ENCODE results near the gene KBTBD2.
"Not testable (repeated sequence)": the region's sequence is repeated elsewhere in the genome, so short reads cannot be mapped to it uniquely, and the experiment has no call there.

Gene KBTBD2

GRCh38 chr7:32891043-32891799 lies at the start of gene KBTBD2:
KBTBD2 (minus strand) TSS chr7:32891760; CDS start chr7:32879604, 12,156 bp downstream.
- peak; percentile 26 to 29 for DNase-seq

GRCh38 chr7:32941181-32941580 lies 49.6 kb upstream of the KBTBD2 start:
- DNase-seq, result no peak

DNA sequence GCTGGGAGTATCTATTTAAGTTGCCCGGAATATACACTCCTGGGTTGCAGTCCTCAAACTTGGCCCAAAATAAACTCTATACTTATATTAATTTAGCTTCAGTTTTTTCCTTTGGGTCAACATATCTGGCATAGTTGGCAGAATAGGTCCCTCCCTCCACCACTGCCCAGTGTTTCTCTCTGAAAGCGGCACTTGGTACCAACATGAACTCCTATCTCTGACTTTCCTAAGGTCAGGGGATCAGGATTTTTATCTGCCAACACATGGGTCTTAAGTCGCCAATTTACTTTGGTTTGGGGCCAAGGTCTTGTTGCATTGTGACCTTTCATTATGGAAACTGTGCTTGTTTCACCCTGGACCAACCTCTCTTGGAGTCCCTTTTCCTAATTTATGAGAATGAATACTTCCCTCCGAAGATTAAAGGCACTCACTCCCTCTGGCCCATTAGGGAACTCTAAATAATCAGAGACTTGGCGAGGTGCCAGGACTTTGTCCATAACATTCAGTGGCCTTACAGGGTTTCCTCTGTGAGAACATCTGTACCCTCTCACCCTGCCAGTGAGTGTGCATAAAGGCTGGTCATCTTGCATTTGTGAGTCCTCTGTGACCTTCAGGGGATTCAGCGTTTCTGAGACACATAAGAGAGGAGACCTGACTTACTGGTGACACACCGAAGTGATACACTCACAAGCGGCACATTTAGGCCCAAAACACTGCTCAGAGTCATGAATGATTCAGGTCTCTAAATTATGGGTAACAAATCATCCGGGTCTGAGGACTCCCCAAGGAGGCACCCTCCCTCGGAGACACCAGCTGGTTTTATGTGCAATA lies 46.0 kb upstream of the KBTBD2 start:
- no peak for DNase-seq

- no peak for DNase-seq
These were observed 45.1 kb upstream of the KBTBD2 start for GRCh38 chr7:32936689-32937088.

DNA sequence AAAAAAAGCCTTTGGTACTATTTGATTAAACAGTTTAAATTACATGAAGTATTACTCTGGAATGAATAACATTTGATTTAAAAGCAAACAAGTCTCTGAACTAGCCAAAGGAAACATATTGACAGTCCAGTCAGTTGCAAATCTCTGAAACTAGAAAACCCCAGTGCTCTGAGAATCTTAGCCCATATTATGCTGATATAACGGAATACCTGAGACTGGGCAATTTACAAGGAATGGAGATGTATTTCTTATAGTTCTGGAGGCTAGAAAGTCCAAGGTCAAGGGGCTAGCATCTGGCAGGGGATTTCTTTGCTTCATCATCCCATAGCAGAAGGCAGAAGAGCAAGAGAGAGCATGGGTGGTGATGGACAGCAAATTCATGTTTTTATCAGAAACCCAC lies 44.0 kb upstream of the KBTBD2 start:
- DNase-seq, result no peak

- DNase-seq, result no peak
These were observed 38.8 kb upstream of the KBTBD2 start for GRCh38 chr7:32930378-32930777.

DNA sequence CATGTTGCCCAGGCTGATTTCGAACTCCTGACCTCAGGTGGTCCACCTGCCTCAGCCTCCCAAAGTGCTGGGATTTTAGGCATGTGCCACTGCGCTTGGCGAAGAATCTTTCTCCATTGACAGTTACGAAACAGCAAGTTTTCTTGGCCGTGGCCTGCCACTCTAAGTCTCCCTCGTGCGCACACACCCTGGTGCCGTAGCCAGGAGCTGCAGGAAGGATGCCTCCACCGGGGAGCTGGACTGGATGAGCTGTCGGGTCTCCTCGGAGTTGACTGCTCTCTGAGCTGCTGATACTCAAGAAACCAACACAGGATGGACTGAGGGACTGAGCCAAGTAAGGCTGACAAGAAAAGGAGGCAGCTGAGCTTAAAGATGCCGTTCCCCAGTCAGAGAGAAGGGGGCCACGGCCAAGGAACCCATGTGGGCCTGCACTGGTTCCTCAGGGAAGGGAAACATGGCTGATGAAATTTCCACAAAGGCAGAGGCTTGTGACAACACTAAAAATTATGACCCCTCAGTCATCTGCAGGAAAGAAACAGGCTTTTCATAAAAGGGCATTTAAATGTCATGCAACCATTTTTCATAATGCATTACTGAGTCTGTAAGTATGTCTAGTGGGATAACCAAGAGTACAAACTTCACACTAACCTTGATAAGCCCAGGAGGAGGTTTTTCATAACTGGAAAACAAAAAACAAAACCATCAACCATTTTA lies 38.0 kb upstream of the KBTBD2 start:
- DNase-seq, result no peak

GRCh38 chr7:32928785-32929298 lies 37.3 kb upstream of the KBTBD2 start:
- no peak for DNase-seq

DNA sequence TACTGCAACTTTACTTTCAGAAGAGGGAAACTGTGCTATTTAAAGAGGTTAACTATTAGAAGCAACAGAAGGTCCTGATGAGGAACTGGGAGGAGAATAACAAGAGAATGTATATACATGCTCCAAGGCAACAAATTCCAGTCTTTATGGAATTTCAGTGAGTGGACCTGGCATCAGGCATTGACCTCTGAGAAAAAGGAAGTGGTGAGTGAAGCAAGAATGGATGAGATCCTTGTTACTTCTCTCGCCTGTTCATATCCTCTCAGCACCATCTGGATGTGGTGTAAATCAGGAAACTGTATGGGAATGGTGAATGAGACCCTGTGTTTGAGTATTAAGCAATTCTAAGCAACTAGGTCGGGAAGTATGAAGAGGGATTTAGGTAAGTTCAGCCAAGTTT lies 30.3 kb upstream of the KBTBD2 start:
- no peak for DNase-seq

DNA sequence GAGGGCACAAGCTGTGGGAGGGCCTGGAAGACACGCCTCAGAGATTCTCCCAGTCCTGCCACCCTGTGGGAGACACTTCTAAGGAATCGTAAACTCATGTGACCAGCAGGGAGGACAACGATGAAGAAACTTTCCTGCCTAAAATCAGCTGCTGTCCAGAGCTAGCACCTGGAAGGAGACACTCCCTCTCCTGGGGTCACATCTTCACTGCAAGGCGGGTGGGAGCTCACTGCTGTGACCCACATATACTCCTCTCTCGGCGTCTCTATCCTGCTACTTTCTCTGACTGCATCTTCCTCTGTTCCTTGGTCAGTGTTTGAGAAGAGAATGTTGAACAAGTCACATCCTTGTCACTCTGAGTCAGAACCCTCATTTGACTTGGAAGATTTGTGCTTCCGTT lies 25.4 kb upstream of the KBTBD2 start:
- DNase-seq, result not testable (repeated sequence)

GRCh38 chr7:32916006-32916405 lies 24.4 kb upstream of the KBTBD2 start:
- DNase-seq, result no peak

DNA sequence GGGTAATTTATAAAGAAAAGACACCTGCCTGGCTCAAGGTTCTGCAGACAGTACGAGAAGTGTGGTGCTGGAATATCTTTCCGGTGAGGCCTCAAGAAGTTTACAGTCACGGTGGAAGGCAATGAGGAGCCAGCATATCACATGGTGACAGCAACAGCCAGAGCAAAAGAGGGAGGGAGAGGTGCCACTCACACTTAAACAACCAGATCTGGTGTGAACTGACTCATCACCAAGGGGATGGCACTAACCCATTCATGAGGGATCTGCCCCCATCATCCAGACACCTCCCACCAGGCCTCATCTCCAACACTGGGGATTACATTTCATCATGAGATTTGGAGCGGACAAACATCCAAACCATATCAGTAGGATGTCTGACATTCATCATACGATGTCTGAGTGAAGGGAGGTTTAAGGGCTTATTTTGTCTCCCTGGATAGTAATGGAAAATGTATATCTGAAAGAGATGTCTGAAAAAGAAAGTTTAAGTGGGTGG lies 23.5 kb upstream of the KBTBD2 start:
- DNase-seq, result no peak

- DNase-seq, result no peak
These were observed 22.6 kb upstream of the KBTBD2 start for GRCh38 chr7:32914184-32914583.

- no peak for DNase-seq
These were observed 18.6 kb upstream of the KBTBD2 start for GRCh38 chr7:32910195-32910594.

- DNase-seq, result peak; percentile 68 to 74
These were observed 13.7 kb upstream of the KBTBD2 start for GRCh38 chr7:32905175-32905662.

DNA sequence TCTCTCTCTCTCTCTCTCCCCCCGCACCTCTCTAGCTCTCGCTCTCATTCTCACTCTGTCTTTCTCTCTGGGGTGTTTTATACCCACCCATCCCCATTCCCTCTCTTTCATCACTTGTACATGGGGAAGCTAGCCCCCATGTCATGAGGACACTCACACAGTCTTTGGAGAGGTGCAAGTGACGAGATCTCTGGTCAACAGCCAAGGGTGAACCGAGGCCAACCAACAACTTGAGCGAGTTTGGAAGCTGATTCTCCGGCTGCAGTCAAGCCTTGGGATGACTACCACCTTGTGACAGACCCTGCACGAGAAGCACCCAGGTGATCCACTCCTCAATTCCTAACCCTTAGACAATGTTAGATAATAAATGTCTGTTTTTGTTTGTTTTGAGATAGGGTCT lies 10.1 kb upstream of the KBTBD2 start:
- DNase-seq, result no peak

GRCh38 chr7:32900433-32900995 lies 9.0 kb upstream of the KBTBD2 start:
- no peak for DNase-seq

GRCh38 chr7:32897376-32897775 lies 5.8 kb upstream of the KBTBD2 start:
- not testable (repeated sequence) for DNase-seq

- DNase-seq, result no peak
These were observed 5.2 kb upstream of the KBTBD2 start for GRCh38 chr7:32896564-32897347.

- no peak for DNase-seq
These were observed 2.6 kb upstream of the KBTBD2 start for GRCh38 chr7:32894171-32894570.

DNA sequence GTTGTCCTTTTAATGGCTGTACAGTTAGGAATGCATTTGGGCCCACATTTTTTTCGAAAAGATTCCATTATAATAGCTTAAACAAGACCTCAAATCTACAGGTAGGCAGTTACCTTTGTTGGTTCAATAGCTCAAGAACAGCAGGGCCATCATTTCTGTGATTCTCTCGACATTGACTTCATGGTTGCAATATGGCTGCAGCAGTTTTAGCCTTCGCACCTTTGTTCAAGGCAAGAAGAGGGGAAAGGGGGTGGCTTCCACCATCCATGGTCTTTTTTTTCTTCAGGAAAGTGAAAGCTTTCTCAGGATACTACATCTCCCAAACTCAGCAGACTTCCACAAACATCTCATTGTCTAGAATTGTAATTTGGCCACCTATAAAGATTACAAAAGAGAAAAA lies 2.2 kb upstream of the KBTBD2 start:
- no peak for DNase-seq

DNA sequence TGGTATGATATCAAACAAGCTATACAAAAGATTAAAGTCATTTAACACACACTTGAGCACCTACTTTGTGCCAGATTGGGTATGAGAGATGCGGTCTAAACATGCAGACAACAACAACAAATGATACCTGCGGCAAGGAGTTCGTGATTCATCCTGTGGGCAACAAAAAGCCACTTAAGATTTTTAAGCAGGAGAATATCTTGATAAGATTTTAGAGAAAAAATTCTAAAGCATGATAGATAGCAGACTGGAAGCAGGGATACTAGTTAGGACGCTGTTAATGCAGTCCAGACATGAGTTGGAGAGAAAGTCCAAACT lies 1.6 kb upstream of the KBTBD2 start:
- DNase-seq, result no peak

Measured in activated CD4-positive, alpha-beta T cell treated with anti-CD3 and anti-CD28 coated beads, Interleukin-2, amount 50 U/mL, for 4 hours (primary cell).